Esophagus squamous epithelium (tissue), 5 donors: ENCODE data around the gene FAAP20. TPM values are rescaled to one million over a fixed set of nuclear protein-coding genes. Genes with fewer than 3 reads are reported as not detected.

Experiments used
- DNase-seq: peaks from one replicate; lab custom pipeline; 2025; lab: John Stamatoyannopoulos, UW
- H3K27ac ChIP-seq, 4 donors: fragments of 200-600 bp; sonication (generic); one replicate each; pipeline ENCODE4 v1.5.1; 2016 to 2019; ENCODE audit warnings: mild to moderate bottlenecking in 1 of 4
- H3K27me3 ChIP-seq, 4 donors: fragments of 200-600 bp; sonication (generic); 1 replicate in 3 of 4; 2 replicates in 1 of 4; pipeline versions ENCODE4 v1.5.1 to v1.6.0; 2017 to 2021; ENCODE audit warnings: antibody characterized with exemption in 1 of 4
- H3K36me3 ChIP-seq, 3 donors: fragments of 200-600 bp; sonication (generic); one replicate each; pipeline ENCODE4 v1.5.1; 2016 to 2019
- H3K4me1 ChIP-seq, 3 donors: fragments of 200-600 bp; sonication (generic); one replicate each; pipeline ENCODE4 v1.5.1; 2017 to 2019
- H3K4me3 ChIP-seq, 4 donors: fragments of 200-600 bp; sonication (generic); 1 replicate in 3 of 4; 2 replicates in 1 of 4; pipeline ENCODE4 v1.5.1; 2016 to 2019; ENCODE audit warnings: mild to moderate bottlenecking in 2 of 4, moderate library complexity in 1 of 4
- H3K9me3 ChIP-seq, 3 donors: fragments of 200-600 bp; sonication (generic); one replicate each; pipeline ENCODE4 v1.5.1; 2016 to 2019
- CTCF ChIP-seq, 6 experiments: fragments of 450-650 bp in 4 of 6; fragments of 200-600 bp in 2 of 6; sonication (generic) in 2 of 6; IDR thresholded peaks; one replicate each; pipeline ENCODE4 v1.5.1; 2016 to 2019; ENCODE audit warnings: antibody characterized with exemption in 6 of 6, mild to moderate bottlenecking in 4 of 6, moderate library complexity in 4 of 6
- POLR2A ChIP-seq, 4 donors: fragments of 450-650 bp; IDR thresholded peaks; one replicate each; pipeline ENCODE4 v1.6.1; 2017; ENCODE audit warnings: antibody characterized with exemption in 4 of 4, mild to moderate bottlenecking in 4 of 4, moderate library complexity in 3 of 4
- WGBS, 2 donors: methylation state at CpG; one replicate each; pipeline ENCODE4 v1.1.5; 2018; 5-methylcytosine and 5-hydroxymethylcytosine counted together
- intact Hi-C: fragments of 100-400 bp; cut with DNase I; formaldehyde crosslinking; loops from one replicate; pipeline ENCODE4 v1.15.0; 2022
- total RNA-seq, 4 donors: library from RNA; depleted of rRNA; stranded (reverse); fragments of >200 nt; gene quantifications; one replicate each; pipeline ENCODE4 v1.1.0, GENCODE V29; 2016
- donor health status: DM: yes; HTN: yes; CAD: no.

The FAAP20 gene
- total RNA-seq, 4 donors from 2014 or later, result 8.6 to 22.5 (median 18.1) TPM

- Histone ChIP-seq H3K4me3 (peak within 1 kb of the TSS; percentile 66 to 97 (median 88)), H3K27me3 (no peaks in the 10 kb centered on the region), H3K27ac (peak within 1 kb of the TSS; percentile 97 to 100 (median 99)), H3K4me1 (peaks cover 31 to 55% (median 46%) of the 10 kb centered on the region in 3 donors), H3K9me3 (no peaks in the 10 kb centered on the region), H3K36me3 (no peaks in the 10 kb centered on the region)
- no peak for DNase-seq
- intact Hi-C loops, result no loop called here
- TF ChIP-seq POLR2A (IDR thresholded peaks at IDR 0.05) (no peak), CTCF (IDR thresholded peaks at IDR 0.05) (no peak)
- no CpG with 5 or more reads among the region's 100 CpGs for WGBS, 2 donors
These were observed 33.6 kb upstream of the FAAP20 start, which contains the start of gene SKI for GRCh38 chr1:2228157-2228594. Gene SKI (plus strand): TSS chr1:2228319. CDS start chr1:2228767, 448 bp downstream.

GRCh38 chr1:2227346-2228156 is 33.0 kb upstream of the FAAP20 start:
- intact Hi-C loops, result no loop called here
- TF ChIP-seq POLR2A (IDR thresholded peaks at IDR 0.05) (peak in 2 of 4 donors; percentile 80 to 82), CTCF (IDR thresholded peaks at IDR 0.05) (peak in 3 of 6 experiments; percentile 23 to 40 (median 35))
- Histone ChIP-seq H3K4me1 (peaks cover 25 to 49% (median 40%) of the 10 kb centered on the region in 3 donors), H3K36me3 (no peaks in the 10 kb centered on the region), H3K27ac (peak overlapping the region; percentile 97 to 100 (median 99)), H3K9me3 (no peaks in the 10 kb centered on the region), H3K4me3 (peak overlapping the region; percentile 65 to 97 (median 88)), H3K27me3 (no peaks in the 10 kb centered on the region)
- WGBS, 2 donors, result no CpG with 5 or more reads among the region's 129 CpGs
- peak; percentile 52 for DNase-seq

GRCh38 chr1:2226525-2227345 is 32.2 kb upstream of the FAAP20 start:
- WGBS, 2 donors, result 83% methylated on average over 1 of the region's 73 CpGs; no CpG with 5 or more reads in 1 of the 2 donors
- Histone ChIP-seq H3K27me3 (no peaks in the 10 kb centered on the region), H3K36me3 (no peaks in the 10 kb centered on the region), H3K27ac (peak overlapping the region; percentile 97 to 100 (median 99)), H3K9me3 (no peaks in the 10 kb centered on the region), H3K4me1 (peaks cover 17 to 41% (median 32%) of the 10 kb centered on the region in 3 donors), H3K4me3 (peak overlapping the region; percentile 65 to 97 (median 88))
- intact Hi-C loops, result no loop called here
- TF ChIP-seq POLR2A (IDR thresholded peaks at IDR 0.05), result no peak
- no peak for TF ChIP-seq CTCF (IDR thresholded peaks at IDR 0.05)
- no peak for DNase-seq

- no peak for DNase-seq
- WGBS, 2 donors, result 48 to 74% methylated on average over 3 to 11 of the region's 18 CpGs
- intact Hi-C loops, result no loop called here
These were observed 30.3 kb upstream of the FAAP20 start for GRCh38 chr1:2224631-2225428.

More at GRCh38 chr1:2224631-2225428, 30.3 kb upstream of the FAAP20 start:
- Histone ChIP-seq H3K4me1 (peaks cover 8 to 34% (median 13%) of the 10 kb centered on the region in 3 donors), H3K36me3 (no peaks in the 10 kb centered on the region), H3K4me3 (no peak overlapping the region), H3K9me3 (no peaks in the 10 kb centered on the region), H3K27ac (no peak overlapping the region), H3K27me3 (no peaks in the 10 kb centered on the region)
- TF ChIP-seq CTCF (IDR thresholded peaks at IDR 0.05) (no peak), POLR2A (IDR thresholded peaks at IDR 0.05) (no peak)
